NCI-H1436 treated with DMSO at 0.1 percent for 48 hours (cell line): ENCODE data around the gene EPHA4.

Experiments
- DNase-seq: peaks from one replicate; lab custom pipeline; 2025; lab: John Stamatoyannopoulos, UW

EPHA4 gene

DNA sequence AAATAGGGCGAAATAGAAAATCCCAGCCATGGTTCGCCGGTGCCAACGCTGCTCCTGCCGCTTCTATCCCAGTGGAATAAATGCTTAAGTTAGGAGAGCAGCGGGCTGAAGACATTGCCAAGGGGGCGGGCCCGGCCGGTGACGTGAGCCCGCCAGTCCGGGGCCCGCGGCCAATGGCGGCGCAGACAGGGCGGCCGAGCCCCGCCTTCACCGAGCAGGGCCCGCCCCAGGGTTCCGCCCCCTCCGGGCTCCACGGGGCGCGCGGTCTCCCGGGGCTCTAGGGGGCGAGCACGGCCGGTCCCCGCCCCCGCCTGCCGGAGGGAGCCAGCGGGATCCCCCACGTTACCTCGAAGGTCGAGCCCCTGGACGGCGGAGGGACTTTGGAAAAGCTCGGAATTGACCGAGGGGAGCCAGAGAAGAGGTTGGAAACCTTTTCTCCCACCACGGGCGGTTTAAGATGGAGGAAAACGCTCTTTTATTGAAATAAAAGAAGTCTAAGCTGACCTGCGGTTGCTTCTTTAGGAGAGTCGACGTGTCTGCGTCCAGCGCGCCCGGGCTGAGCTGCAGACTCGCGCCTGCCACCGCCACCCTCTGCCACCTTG, at the start of gene EPHA4:
TSS of gene EPHA4 (minus strand) at position 86 of the 602 bp plus-strand sequence. CDS start at position 30, 56 bp downstream.
- peak; percentile 34 for DNase-seq

DNA sequence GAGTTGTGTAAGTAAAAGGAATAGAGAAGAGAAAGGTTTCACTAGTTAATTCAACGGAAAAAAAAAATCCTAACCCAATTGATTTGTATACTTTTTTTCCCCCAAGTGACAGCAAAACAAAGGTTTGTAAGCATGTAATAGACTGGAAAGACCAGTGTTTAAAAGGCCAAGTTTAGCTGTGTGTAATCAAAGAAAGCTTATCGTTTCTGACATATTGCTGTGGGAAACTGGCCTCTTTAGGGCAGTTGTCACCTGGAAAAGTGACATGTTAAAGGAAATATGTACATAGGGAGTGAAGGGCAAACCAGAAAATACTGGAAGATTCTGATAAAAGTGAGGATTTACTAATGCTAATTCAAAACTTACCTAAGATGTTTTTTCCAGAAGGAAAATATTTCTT, 45.9 kb upstream of the EPHA4 start:
- DNase-seq = no peak

DNA sequence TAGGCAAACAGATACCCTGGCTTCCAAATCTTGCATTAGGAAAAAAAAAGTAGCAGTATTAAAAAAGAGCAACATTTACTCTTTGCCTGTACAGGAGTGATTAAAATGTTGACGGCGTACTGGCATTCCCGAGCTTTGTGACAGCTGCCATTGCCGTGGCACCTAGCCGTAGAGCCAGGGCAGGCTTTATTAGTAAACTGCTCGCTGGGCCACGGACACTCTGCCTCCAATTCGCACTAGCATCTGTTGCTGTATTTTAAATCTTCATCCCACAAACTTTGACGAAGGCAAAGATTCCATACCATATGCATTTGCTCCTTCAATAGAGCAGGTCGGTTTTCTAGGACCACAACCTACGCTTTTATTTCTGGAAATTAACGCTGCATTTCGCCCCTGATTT, 44.5 kb upstream of the EPHA4 start:
- no peak for DNase-seq

DNA sequence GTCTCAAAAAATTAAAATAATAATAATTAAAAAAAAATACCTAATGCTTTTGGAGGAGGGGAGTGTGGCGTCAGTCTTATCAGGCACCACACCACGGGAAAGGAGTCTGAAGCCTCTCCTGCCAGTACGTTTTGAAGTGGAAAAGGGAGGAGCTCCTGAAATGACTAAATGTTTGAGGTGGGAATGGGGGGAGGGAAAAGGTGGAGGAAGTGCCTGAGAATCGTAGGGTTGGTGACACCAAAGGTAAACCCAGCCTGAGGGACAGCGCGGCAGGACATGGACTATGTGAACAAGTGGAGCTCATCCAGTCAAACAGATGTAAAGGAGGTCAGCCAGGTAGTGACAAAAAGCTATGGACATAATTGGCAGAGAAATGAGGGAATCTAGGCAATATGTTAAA, 42.2 kb upstream of the EPHA4 start:
- DNase-seq = no peak

DNA sequence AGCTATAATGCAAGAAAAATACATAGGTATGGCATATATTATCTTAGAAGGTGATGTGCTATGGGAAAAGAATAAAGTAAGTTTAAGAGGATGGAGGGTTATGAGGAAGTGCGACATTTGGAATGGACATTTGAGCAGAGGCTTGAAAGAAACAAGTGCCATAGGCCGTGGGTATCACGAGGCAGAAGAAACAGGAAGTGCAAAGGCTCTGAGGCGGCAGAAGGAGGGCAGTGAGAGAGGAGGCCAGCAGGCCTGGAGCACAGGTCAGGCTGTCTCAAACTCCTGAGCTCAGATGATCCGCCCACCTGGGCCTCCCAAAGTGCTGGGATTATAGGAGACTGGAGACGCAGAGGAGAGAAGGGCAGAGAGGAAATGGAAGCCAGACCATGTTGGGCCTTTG, 40.7 kb upstream of the EPHA4 start:
- DNase-seq = no peak

DNA sequence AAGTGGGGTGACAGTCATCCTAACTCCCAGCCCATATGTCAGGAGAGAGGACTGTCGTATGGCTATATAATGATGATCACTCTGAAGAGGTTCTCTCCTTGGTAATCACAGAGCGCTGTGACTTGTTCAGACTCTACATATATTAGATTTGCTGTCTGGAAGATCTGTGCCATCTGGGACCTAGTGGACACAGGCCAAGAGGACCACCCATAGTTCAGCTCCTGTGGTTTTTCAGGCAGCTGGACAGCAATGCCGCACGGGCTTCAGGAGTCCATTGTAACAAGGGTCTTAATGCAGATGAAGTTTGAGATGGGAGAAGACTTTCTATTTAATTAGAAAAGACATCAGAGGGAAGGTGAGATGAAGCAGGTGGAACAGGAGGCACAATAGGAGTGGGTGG, 40.1 kb upstream of the EPHA4 start:
- DNase-seq = no peak

DNA sequence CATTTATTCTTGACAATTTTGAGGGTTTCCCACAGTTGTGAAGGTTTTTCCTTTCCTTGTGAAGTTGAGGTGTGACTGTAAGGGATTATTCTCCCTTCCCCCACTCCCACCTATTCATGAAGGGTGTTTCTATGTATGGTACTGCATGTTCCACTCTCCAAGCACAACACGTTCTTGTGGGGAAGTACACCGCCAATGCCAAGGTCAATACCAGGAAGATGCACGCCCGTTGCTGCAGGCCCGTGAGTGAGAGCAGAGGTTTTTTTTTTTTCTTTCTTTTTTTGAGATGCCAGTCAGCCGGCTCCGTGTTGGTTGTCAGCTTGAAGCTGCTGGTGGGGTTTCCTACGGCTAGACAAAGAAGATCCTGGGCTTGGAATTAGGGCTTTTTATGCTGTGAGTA, 38.6 kb upstream of the EPHA4 start:
- DNase-seq = no peak

DNA sequence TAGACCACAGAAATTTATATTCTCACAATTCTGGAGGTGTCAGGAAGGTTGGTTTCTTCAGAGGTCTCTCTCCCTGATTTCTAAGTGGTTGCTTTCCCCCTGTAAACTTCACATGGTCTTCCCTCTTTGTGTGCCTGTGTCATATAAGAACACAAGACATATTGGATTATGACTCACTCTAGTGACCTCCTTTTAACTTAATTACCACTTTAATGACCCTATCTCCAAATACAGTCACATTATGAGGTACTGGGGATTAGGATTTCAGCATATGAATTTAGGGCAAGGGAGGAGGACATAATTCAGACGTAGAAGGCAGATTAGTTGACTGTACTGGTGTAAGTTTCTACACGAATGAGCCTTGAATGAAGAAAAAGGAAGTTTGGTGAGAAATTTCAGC, 38.2 kb upstream of the EPHA4 start:
- no peak for DNase-seq

DNA sequence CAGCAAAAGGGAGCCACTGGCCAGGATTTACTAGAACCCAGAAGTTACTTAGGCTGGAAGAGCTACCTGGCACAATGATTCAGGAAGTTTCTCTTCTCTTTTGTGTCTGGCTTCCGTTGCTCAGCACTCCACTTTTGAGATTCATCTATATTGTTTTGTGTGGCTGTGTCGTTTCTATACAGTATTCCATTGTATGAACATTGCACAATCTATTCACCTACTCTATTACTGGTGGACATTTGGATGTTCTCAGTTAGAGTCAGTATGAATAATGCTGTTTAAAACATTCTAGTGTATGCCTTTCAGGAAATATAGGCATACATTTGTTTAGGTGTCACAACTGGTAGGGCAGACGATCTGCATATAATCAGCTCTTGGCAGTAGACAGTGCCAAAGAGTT, 36.3 kb upstream of the EPHA4 start:
- no peak for DNase-seq

DNA sequence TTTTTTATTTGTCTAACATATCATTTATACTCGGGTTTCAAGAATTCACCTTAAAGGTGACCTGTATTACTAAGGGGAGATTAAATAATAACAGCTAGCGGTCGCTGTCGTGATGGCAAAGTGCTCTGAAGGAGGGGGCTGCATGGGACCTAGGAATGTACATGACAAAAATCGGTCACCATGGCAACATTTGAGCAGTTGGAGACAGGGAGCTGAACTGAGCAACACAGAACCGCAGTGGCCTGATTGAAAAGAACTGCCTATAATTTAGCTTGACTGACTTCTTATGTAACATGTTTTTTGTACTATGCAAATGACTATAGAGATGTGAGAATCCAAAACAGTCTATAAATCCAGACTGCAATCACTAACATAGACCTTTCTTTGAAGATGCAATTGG, 34.3 kb upstream of the EPHA4 start:
- no peak for DNase-seq

DNA sequence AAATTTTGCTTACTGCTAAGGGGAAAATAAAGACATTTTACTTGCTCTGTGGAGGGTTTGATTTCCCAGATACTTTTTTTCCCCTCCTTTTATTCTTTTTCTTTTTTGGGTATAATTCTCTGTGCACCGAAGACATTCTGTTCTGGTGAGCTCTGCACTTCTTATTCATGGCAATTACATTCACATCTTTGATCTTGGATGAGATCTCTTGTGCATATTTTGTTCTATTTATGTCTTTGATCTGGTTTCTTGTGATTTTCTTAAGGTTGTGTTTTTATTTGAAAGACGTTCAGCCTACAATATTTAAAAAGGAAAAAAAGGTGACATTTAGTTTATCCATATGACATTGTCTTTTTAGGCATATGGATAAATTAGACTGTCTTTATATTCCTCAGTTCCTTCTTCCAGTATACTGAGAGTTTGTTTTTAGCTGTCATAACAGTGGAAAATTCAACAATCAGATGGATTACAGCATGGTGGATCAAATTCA, 33.7 kb upstream of the EPHA4 start:
- no peak for DNase-seq

DNA sequence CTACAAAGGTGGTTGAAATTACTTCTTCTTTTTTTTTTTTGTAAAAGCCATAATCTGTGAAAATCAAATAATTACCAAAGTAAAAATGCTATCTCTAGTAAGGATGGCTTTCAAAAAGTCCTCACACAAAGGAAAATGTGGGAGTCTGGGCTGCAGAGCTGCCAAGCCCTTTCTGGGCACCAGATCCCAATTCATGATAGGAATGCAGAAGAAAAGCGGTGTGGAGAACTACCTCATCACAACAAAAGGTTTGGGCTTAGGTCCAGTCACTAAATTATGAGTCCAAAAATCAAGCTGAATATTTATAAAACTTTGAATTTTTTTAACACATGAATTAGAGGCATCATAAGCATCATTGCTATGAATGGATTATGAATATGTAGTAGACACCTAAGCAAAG, 30.8 kb upstream of the EPHA4 start:
- DNase-seq = no peak

DNA sequence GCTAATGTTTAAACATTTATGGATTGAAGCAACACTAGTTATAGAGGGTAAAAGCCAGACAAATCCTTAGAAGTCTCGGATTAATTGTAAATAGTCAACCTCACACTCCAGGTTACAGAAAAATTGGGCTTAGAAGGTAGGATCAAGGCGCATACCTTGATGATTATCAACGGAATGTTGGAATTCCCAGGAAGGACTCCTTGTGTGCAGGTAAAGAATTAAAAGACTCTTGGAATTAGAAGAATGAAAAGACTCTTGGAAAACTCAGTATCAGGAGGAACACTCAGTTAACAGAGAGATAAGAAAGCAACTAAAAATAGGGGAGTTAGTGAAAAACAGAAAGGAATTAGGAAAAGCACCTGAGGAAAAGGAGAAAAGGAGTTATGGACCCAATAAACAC, 29.3 kb upstream of the EPHA4 start:
- DNase-seq = no peak

DNA sequence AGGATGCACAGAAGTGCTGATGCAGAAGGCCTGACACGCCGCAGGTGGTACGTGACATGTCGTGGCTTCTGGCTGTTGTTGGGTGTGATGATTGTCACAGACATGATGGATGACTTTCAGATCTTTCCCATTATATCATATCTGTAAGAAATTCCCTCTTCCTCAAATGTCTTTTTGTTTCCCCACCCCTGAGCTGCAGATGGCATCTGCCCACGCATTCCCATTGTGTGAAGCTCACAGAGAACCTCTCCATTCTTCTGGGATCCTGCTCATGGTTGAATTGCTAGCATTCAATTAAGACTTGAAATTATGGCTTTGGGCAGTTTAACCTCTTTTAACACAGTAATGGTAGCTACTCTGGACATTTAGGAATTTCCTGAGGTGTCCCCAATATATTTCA, 28.3 kb upstream of the EPHA4 start:
- DNase-seq = no peak

DNA sequence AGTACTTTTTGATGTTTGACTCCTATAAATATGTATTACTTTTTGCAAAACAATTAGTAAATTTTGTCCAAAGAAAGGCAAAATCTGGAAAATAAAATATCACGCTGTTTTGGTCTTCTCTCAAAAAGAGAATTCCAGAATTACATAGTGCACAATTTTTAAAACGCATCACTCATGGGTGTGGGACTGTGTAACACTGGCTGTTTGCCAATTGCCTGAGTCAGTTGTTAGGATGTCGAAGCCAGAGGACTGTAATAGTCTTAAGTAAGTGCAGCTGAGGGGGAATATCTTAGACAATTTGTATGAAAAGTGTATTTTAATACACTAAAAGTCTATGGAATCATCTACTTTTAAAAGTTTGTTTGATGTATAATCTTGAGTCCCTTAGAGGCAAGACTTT, 24.1 kb upstream of the EPHA4 start:
- DNase-seq = no peak

DNA sequence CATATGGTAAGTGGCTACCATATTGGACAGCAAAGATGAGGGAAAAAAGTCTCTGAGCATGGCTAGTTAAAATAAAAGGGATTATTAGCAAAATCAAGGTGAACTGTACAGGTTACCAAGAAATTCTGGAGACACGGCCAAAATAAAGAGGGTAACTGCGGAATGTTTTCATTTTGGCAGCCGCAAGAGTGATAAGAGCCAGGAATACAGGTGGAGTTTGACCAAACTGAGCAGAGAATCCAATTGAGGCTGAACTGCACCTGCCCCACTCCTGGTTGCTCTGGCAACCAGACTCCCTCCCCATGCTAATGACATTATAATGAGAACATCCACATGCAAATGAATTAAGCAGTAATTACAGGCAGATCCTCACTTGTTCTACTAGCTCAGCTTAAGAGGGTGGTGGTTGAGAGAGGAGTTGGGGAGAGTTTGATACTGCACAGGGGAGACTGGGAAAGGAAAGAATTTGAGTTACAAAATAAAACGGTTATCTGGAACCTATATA, 18.8 kb upstream of the EPHA4 start:
- no peak for DNase-seq

DNA sequence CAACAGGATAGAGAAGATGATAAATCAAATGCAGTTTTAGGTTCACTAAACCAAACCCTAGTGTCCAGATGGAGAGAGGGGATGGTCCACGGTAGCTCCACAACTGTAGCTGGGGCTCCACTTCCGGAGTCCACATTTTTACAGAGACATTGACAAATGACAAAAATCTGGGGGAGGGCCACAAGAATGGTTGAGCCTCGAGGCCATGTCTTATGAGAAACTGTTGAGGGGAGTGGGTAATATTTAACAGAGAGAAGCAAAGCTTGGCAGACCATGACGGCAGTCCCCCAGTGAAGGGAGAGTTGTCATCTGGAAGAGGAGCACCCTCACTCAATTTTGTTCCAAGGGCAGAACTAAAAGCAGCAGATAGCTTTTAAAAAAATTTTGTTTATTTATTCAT, 17.6 kb upstream of the EPHA4 start:
- DNase-seq = no peak

DNA sequence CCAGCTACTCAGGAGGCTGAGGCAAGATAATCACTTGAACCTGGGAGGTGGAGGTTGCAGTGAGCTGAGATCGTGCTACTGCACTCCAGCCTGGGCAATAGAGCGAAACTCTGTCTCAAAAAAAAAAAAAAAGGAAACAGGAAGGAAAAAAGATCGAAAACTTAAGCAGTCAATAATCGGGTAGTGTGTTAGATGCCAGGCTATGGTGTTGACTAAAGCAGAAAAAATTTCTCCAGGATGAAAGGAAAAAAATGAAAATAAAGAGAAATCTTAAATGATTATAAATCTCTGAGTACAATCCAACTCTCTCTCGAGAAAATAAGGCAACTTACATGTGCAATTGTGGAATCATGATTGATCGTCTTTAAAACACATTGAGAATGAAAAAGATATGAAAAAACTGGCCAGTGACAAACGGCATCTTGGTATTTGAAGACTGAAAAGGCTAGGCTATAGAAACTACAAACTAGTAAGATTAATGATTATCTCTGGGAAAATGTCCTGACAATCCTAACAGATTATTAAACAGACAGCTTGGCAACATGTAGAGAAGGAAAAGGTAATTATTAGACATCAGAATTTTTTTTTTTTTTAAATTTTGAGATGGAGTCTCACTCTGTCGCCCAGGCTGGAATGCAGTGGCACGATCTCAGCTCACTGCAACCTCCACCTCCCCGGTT, 16.3 kb upstream of the EPHA4 start:
- no peak for DNase-seq

DNA sequence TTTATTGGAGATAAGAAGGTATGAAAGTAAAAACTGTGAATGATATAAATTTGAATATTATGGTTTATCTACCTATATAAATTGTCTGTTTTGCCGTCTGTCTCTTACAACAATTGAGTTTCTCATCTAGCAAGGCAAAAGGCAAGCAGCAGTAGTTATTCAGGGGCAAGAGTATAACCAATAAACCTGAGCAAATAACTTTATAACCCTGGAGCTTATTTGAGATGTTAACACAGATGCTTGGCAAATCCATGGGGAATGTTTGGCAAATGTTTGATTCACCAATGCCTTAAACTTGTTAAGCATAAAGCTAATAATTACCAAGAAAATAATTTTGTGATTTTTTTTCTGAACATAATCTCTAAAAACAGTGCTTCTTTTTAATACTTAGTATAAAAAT, 9.9 kb upstream of the EPHA4 start:
- DNase-seq = no peak

DNA sequence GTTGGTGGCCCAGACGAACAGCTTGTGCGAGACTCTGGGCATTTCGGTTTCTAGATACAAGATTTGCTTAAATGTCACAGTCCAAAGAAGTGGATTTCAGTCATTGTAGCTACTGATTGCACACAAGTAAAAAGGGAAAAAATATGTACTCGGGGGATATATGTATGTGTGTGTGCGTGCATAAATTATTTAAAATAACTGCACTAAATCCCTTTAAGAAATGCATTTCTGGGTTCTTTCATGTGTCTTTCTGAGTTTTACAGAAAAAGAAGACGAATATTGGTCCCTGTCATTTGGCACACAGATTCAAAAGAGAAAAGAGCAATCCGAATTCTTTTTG, 2.1 kb upstream of the EPHA4 start:
- DNase-seq = no peak

DNA sequence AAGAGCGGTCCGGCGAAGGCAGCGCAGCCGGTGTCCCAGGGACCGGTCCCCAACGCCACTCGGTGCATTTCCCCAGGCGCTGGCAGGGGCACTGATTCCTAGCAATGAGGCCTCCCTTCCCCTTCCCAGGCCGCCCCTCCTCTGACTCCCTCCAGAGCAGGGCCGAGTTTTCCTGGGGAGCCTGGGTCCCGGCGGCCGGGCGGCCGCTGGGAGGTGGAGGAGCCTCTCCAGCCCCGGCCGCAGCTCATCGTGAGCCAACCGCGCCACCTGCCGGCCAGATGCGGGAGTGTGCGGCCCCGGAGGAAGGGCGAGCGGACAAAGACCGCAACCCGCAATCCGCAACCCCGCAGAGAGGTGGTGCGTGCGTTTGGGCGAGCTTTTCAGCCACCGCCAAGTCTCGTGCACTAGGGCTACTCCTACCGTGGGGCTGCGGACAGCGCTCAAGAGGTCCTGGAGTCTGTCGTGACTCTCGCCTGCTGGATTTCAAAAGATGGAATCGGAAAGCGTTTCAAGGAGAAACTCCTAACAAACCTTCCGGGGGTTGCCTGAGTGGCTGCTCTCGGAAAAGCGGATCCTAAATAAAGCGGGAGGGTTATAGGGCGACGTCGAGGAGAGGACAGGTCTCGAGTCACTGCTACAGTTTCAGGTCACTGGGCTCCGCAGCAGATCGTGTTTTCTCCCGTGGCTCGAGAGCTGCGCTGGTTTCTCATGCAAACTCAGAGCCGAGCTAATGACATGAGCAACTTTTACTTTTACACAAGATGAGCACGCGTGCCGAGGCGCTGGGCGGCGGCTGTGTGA, 1.5 kb upstream of the EPHA4 start:
- no peak for DNase-seq

DNA sequence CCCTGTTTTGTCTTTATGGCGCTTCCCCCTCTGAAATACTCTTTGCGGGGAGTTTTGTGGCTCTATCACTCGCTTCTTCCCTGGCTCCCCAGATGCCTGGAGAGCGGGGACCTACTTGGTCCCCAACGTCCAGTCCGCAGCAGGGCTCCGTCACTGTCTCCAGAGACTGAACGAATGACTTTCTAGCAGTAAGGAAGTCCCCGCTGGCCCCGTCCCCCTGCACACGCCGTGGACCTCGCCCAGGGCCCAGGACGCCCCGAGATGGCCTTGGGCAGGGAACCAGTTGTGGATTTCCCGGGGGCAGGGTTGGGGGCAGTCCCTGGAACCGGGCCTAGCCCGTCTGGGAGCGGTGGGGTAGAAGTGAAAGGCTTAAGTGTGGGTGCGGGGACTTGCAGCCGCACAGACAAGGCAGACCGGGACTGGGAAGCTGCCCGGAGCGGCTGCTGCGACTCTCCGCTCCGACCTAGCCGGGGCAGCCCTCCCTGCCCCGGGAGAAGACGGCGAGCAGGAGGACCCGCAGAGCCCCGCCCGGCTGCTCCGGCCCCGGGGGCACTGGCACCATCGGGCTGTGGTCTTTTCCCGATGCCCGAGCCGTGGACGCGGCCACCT, 821 bp upstream of the EPHA4 start:
- DNase-seq = no peak
